Chondrocyte (in vitro differentiated cells): ENCODE results near the gene LRRC63. TPM values are rescaled to one million over a fixed set of nuclear protein-coding genes. Genes with fewer than 3 reads are reported as not detected.

Source experiments
- DNase-seq: peaks from one replicate; pipeline ENCODE4 v3.0.0; 2021; ENCODE audit warnings: mixed read lengths, low spot score
- H3K27ac Mint-ChIP-seq: one replicate; pipeline ENCODE4 v1.8.0; 2021; ENCODE audit warnings: mild to moderate bottlenecking, moderate library complexity, mixed read lengths; ENCODE audit not compliant: unreplicated experiment
- H3K27me3 Mint-ChIP-seq: 2 replicates; pipeline ENCODE4 v1.8.0; 2021; ENCODE audit warnings: low read depth, mixed read lengths
- H3K36me3 Mint-ChIP-seq: 2 replicates; pipeline ENCODE4 v1.8.0; 2021; ENCODE audit warnings: low read depth, mixed read lengths
- H3K4me1 Mint-ChIP-seq: 2 replicates; pipeline ENCODE4 v1.8.0; 2021; ENCODE audit warnings: low read depth, mild to moderate bottlenecking, mixed read lengths
- H3K4me3 Mint-ChIP-seq: one replicate; pipeline ENCODE4 v1.8.0; 2021; ENCODE audit warnings: mild to moderate bottlenecking, moderate library complexity, mixed read lengths; ENCODE audit not compliant: unreplicated experiment
- H3K9me3 Mint-ChIP-seq: 2 replicates; pipeline ENCODE4 v1.8.0; 2021; ENCODE audit warnings: low read depth, mixed read lengths
- CTCF ChIP-seq: fragments of 200-600 bp; sonication (generic); IDR thresholded peaks from 2 replicates; pipeline ENCODE4 v1.5.0; 2021; ENCODE audit warnings: antibody characterized with exemption, mild to moderate bottlenecking, moderate library complexity
- total RNA-seq: library from RNA; stranded (reverse); gene quantifications from 3 replicates; pipeline ENCODE4 v1.2.1, GENCODE V29; 2021

The LRRC63 gene
- total RNA-seq, 1 donor from 2014 or later: 0.15 TPM

GRCh38 chr13:46289260-46289955 is 77.7 kb downstream of the LRRC63 start:
- Mint-ChIP-seq H3K36me3 (no peaks in the 10 kb centered on the region), H3K27me3 (no peaks in the 10 kb centered on the region), H3K4me1 (no peaks in the 10 kb centered on the region), H3K9me3 (no peaks in the 10 kb centered on the region), H3K27ac (no peak overlapping the region), H3K4me3 (no peak overlapping the region)
- no peak for DNase-seq
- peak; percentile 54 for TF ChIP-seq CTCF

GRCh38 chr13:46290434-46290833 is 78.7 kb downstream of the LRRC63 start:
- Mint-ChIP-seq H3K27ac (no peak overlapping the region), H3K27me3 (no peaks in the 10 kb centered on the region), H3K4me3 (no peak overlapping the region), H3K4me1 (peaks cover 8% of the 10 kb centered on the region), H3K9me3 (no peaks in the 10 kb centered on the region), H3K36me3 (no peaks in the 10 kb centered on the region)
- no peak for DNase-seq
- TF ChIP-seq CTCF: no peak

GRCh38 chr13:46293436-46293835 is 81.7 kb downstream of the LRRC63 start:
- no peak for DNase-seq
- Mint-ChIP-seq H3K27me3 (no peaks in the 10 kb centered on the region), H3K4me3 (no peak overlapping the region), H3K27ac (no peak overlapping the region), H3K9me3 (peaks cover under 1% of the 10 kb centered on the region), H3K36me3 (no peaks in the 10 kb centered on the region), H3K4me1 (peaks cover 37% of the 10 kb centered on the region)
- no peak for TF ChIP-seq CTCF

GRCh38 chr13:46295491-46296114 is 83.9 kb downstream of the LRRC63 start:
- H3K36me3 Mint-ChIP-seq: peaks cover 1% of the 10 kb centered on the region
- TF ChIP-seq CTCF: no peak
- H3K9me3 Mint-ChIP-seq: peaks cover 16% of the 10 kb centered on the region
- peak overlapping the region; percentile 99 for H3K27ac Mint-ChIP-seq
- DNase-seq: no peak
- peaks cover 48% of the 10 kb centered on the region for H3K4me1 Mint-ChIP-seq
- H3K4me3 Mint-ChIP-seq: no peak overlapping the region
- no peaks in the 10 kb centered on the region for H3K27me3 Mint-ChIP-seq

GRCh38 chr13:46296115-46296822 is 84.5 kb downstream of the LRRC63 start:
- peak overlapping the region; percentile 99 for H3K27ac Mint-ChIP-seq
- no peaks in the 10 kb centered on the region for H3K27me3 Mint-ChIP-seq
- no peak overlapping the region for H3K4me3 Mint-ChIP-seq
- TF ChIP-seq CTCF: no peak
- H3K9me3 Mint-ChIP-seq: peaks cover 19% of the 10 kb centered on the region
- peaks cover 1% of the 10 kb centered on the region for H3K36me3 Mint-ChIP-seq
- no peak for DNase-seq
- H3K4me1 Mint-ChIP-seq: peaks cover 48% of the 10 kb centered on the region
